Measurements from ENCODE around the gene NCBP2. TPM values are rescaled to one million over a fixed set of nuclear protein-coding genes. Genes with fewer than 3 reads are reported as not detected.
A peak's percentile ranks its signal among the peaks of the same experiment; 100 is the strongest.

NCBP2 gene
- total RNA-seq, 1 experiment from 2014 or later = 119 TPM

GRCh38 chr3:196988241-196989029, 46.1 kb upstream of the NCBP2 start:
- TF ChIP-seq EZH2phosphoT487 (IDR thresholded peaks at IDR 0.05; ENCODE audit: borderline replicate concordance, low read length) (no peak), EZH2 (IDR thresholded peaks at IDR 0.05; ENCODE audit: low read length, unreplicated experiment) (no peak), CTCF (conservative IDR thresholded peaks at IDR 0.05; ENCODE audit: low read depth, low read length) (peak; percentile 5; the same call in 1 of the 2 replicates)
- Histone ChIP-seq H3K4me2 (ENCODE audit: low read length) (no peak overlapping the region), H3K79me2 (ENCODE audit: low read length) (no peaks in the 10 kb centered on the region), H4K20me1 (ENCODE audit: low read length) (no peaks in the 10 kb centered on the region), H3K27ac (ENCODE audit: low read length) (no peak overlapping the region), H3K4me3 (ENCODE audit: low read length) (no peak overlapping the region), H3K9me2 (replicated peaks; ENCODE audit: low read length) (no peaks in the 10 kb centered on the region), H3K9me3 (ENCODE audit: low read length) (no peaks in the 10 kb centered on the region), H2AFZ (ENCODE audit: low read length) (no peak overlapping the region), H3F3A (ENCODE audit: low read length, unreplicated experiment) (no peaks in the 10 kb centered on the region), H3K9ac (ENCODE audit: low read length) (no peak overlapping the region), H3K4me1 (ENCODE audit: insufficient read depth, low read length) (no peaks in the 10 kb centered on the region), H3K27me3 (ENCODE audit: low read length) (no peaks in the 10 kb centered on the region), H3K36me3 (ENCODE audit: low read depth, low read length) (no peaks in the 10 kb centered on the region)
- BruUV-seq (replicated peaks) = no TSS peak
- CTCF ChIA-PET = no interaction called here
- no peak for DNase-seq
- intact Hi-C loops (cut with micrococcal nuclease) = no loop called here
- POLR2A ChIA-PET (ENCODE audit: unreplicated experiment) = no interaction called here
- peak; percentile 27 for ATAC-seq

- no peaks in the 10 kb centered on the region for H3K36me3 ChIP-seq (ENCODE audit: low read depth, low read length)
- H3K9ac ChIP-seq (ENCODE audit: low read length) = no peak overlapping the region
- no peaks in the 10 kb centered on the region for H3K27me3 ChIP-seq (ENCODE audit: low read length)
- no peaks in the 10 kb centered on the region for H4K20me1 ChIP-seq (ENCODE audit: low read length)
- no peaks in the 10 kb centered on the region for H3K4me1 ChIP-seq (ENCODE audit: insufficient read depth, low read length)
- H3K27ac ChIP-seq (ENCODE audit: low read length) = no peak overlapping the region
- H3K9me2 ChIP-seq (replicated peaks; ENCODE audit: low read length) = no peaks in the 10 kb centered on the region
- no peak overlapping the region for H2AFZ ChIP-seq (ENCODE audit: low read length)
- no peak overlapping the region for H3K4me3 ChIP-seq (ENCODE audit: low read length)
- no TSS peak for BruUV-seq (replicated peaks)
- H3K79me2 ChIP-seq (ENCODE audit: low read length) = no peaks in the 10 kb centered on the region
- TF ChIP-seq EZH2 (IDR thresholded peaks at IDR 0.05; ENCODE audit: low read length, unreplicated experiment) (no peak), EZH2phosphoT487 (IDR thresholded peaks at IDR 0.05; ENCODE audit: borderline replicate concordance, low read length) (no peak), CTCF (conservative IDR thresholded peaks at IDR 0.05; ENCODE audit: low read depth, low read length) (no peak)
- ChIA-PET POLR2A (ENCODE audit: unreplicated experiment) (no interaction called here), CTCF (no interaction called here)
- intact Hi-C loops (cut with micrococcal nuclease) = no loop called here
- DNase-seq (no peak), ATAC-seq (no peak)
- H3K4me2 ChIP-seq (ENCODE audit: low read length) = no peak overlapping the region
- 0 out of 2 replicates have a peak, but pooled peaks cover 3% of the 10 kb centered on the region for H3K9me3 ChIP-seq (ENCODE audit: low read length)
- H3F3A ChIP-seq (ENCODE audit: low read length, unreplicated experiment) = no peaks in the 10 kb centered on the region
These were observed 44.7 kb upstream of the NCBP2 start for GRCh38 chr3:196987022-196987421.
